Type B pancreatic cell (in vitro differentiated cells): ENCODE results near the gene VSTM2L. TPM values are rescaled to one million over a fixed set of nuclear protein-coding genes. Genes with fewer than 3 reads are reported as not detected.

Experiments
- DNase-seq: peaks from one replicate; pipeline ENCODE4 v3.0.0; 2021; ENCODE audit warnings: mixed read lengths; ENCODE audit not compliant: unreplicated experiment; ENCODE audit errors: extremely low spot score
- H3K27ac Mint-ChIP-seq: 2 replicates; pipeline ENCODE4 v1.8.0; 2021; ENCODE audit warnings: mild to moderate bottlenecking, mixed read lengths
- H3K27me3 Mint-ChIP-seq: 2 replicates; pipeline ENCODE4 v1.8.0; 2021; ENCODE audit warnings: mixed read lengths
- H3K36me3 Mint-ChIP-seq: 2 replicates; pipeline ENCODE4 v1.8.0; 2021; ENCODE audit warnings: mixed read lengths
- H3K4me1 Mint-ChIP-seq: one replicate; pipeline ENCODE4 v1.8.0; 2021; ENCODE audit warnings: mixed read lengths; ENCODE audit not compliant: unreplicated experiment
- H3K4me3 Mint-ChIP-seq: 2 replicates; pipeline ENCODE4 v1.8.0; 2021; ENCODE audit warnings: mild to moderate bottlenecking, mixed read lengths
- H3K9me3 Mint-ChIP-seq: 2 replicates; pipeline ENCODE4 v1.8.0; 2021; ENCODE audit warnings: mixed read lengths
- CTCF ChIP-seq: fragments of 200-600 bp; sonication (generic); conservative IDR thresholded peaks from 2 replicates; pipeline ENCODE4 v1.5.0; 2021; ENCODE audit warnings: antibody characterized with exemption, mild to moderate bottlenecking
- total RNA-seq: library from RNA; stranded (reverse); gene quantifications from 2 replicates; pipeline ENCODE4 v1.2.1, GENCODE V29; 2021; ENCODE audit warnings: low replicate concordance

The VSTM2L gene
- total RNA-seq, 1 donor from 2014 or later: 11.4 TPM

DNA sequence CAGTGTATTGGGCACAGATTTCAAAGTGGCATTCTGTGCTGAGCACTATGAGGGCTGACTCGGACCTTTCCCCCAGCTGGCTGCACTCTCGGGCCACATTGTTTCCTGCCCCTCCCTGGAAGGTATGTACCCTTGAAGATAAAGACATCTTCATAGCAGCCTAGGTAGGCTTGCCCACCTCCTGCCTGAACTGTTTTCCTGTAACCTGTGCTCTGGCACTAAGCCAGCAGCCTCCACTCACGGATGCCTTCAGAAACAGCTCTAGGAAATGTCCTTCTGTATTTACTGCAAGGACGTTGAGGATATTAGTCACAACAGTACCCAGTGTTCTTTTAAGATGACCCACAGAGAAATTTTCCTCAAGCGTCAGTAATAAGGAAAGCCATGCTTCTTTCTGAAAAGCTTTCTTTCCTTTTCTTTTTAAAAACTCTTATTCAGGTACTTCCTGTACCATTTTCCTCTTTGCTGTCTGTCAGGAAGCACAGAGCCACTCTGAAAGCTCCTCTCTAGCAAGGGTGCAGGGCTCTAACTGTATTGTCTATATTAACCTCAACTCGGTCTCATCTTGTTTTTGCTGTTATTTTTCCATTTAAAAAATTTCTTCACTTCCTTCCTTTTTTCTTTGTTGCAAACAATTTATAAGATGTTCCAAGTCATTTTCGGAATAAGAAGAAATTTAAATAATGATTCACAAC, 86.8 kb downstream of the VSTM2L start:
- Mint-ChIP-seq H3K27me3 (no peaks in the 10 kb centered on the region), H3K27ac (peak overlapping the region; percentile 60), H3K4me1 (peaks cover 58% of the 10 kb centered on the region), H3K36me3 (peaks cover 13% of the 10 kb centered on the region), H3K9me3 (no peaks in the 10 kb centered on the region), H3K4me3 (peak overlapping the region; percentile 66)
- no peak for TF ChIP-seq CTCF
- DNase-seq: no peak

DNA sequence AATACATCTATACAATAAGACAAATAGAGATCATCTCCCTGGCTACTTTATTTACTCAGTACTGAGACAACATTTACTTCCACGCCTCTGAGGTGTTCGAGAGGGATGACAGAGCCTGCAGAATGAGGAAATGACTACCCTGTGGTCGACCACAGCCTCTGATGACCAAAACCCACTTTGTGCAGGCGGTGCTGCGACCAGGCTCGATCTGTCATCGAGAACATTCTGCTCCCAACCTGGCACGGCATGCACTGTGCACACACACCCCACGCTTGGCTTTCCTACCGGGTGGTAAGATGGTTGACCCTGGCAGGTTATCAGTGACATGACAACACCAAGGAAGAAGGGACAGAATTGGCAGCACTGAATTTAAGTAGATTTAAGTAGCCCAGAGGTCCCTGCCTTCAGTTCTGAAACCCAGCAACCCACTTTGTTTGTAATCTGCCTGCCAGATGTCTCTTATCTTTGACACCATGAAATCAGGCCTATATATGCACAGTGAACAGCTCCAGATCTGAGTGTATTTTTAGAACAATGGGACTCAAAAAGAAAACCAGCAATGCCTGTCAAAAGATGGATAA, 87.7 kb downstream of the VSTM2L start:
- no peak for DNase-seq
- Mint-ChIP-seq H3K27ac (peak overlapping the region; percentile 80), H3K4me3 (no peak overlapping the region), H3K9me3 (no peaks in the 10 kb centered on the region), H3K36me3 (peaks cover 18% of the 10 kb centered on the region), H3K4me1 (peaks cover 61% of the 10 kb centered on the region), H3K27me3 (no peaks in the 10 kb centered on the region)
- TF ChIP-seq CTCF: no peak

- Mint-ChIP-seq H3K36me3 (peaks cover 20% of the 10 kb centered on the region), H3K9me3 (no peaks in the 10 kb centered on the region), H3K27ac (peak overlapping the region; percentile 80), H3K27me3 (no peaks in the 10 kb centered on the region), H3K4me3 (no peak overlapping the region), H3K4me1 (peaks cover 61% of the 10 kb centered on the region)
- no peak for DNase-seq
- no peak for TF ChIP-seq CTCF
Observed at GRCh38 chr20:37991157-37991866, 88.4 kb downstream of the VSTM2L start.

- no peaks in the 10 kb centered on the region for H3K27me3 Mint-ChIP-seq
- H3K27ac Mint-ChIP-seq: peak overlapping the region; percentile 83
- DNase-seq: no peak
- peaks cover 57% of the 10 kb centered on the region for H3K4me1 Mint-ChIP-seq
- H3K9me3 Mint-ChIP-seq: no peaks in the 10 kb centered on the region
- no peak for TF ChIP-seq CTCF
- H3K4me3 Mint-ChIP-seq: no peak overlapping the region
- peaks cover 21% of the 10 kb centered on the region for H3K36me3 Mint-ChIP-seq
Observed at GRCh38 chr20:37991908-37992307, 89.0 kb downstream of the VSTM2L start.

GRCh38 chr20:37992802-37993409, 90.0 kb downstream of the VSTM2L start:
- Mint-ChIP-seq H3K27me3 (no peaks in the 10 kb centered on the region), H3K36me3 (peaks cover 29% of the 10 kb centered on the region), H3K4me1 (peaks cover 48% of the 10 kb centered on the region), H3K27ac (peak overlapping the region; percentile 83), H3K4me3 (no peak overlapping the region), H3K9me3 (no peaks in the 10 kb centered on the region)
- TF ChIP-seq CTCF: peak; percentile 84
- no peak for DNase-seq
